ENCODE measurements around the gene BEGAIN.
A peak's percentile ranks its signal among the peaks of the same experiment; 100 is the strongest.

The BEGAIN gene

GRCh38 chr14:100602621-100603230 is 15.5 kb upstream of the BEGAIN start:
- DNase-seq: no peak

GRCh38 chr14:100601914-100602313 is 14.7 kb upstream of the BEGAIN start:
- no peak for DNase-seq

- no peak for DNase-seq
Measured at GRCh38 chr14:100601064-100601463, 13.8 kb upstream of the BEGAIN start.

- DNase-seq: no peak
Measured at GRCh38 chr14:100599981-100600380, 12.8 kb upstream of the BEGAIN start.

- no peak for DNase-seq
Measured at GRCh38 chr14:100594625-100594951, 7.4 kb upstream of the BEGAIN start.

GRCh38 chr14:100593751-100594624 is 6.8 kb upstream of the BEGAIN start:
- no peak for DNase-seq

- DNase-seq: no peak
Measured at GRCh38 chr14:100592972-100593371, 5.8 kb upstream of the BEGAIN start.

GRCh38 chr14:100592461-100592891 is 5.3 kb upstream of the BEGAIN start:
- DNase-seq: no peak

- no peak for DNase-seq
Measured at GRCh38 chr14:100591453-100592371, 4.5 kb upstream of the BEGAIN start.

- DNase-seq: no peak
Measured at GRCh38 chr14:100590726-100591452, 3.7 kb upstream of the BEGAIN start.

- DNase-seq: no peak
Measured at GRCh38 chr14:100589760-100590469, 2.7 kb upstream of the BEGAIN start.

- DNase-seq: peak in 12 of 58 donors; percentile 19 to 62 (median 42)
Measured at GRCh38 chr14:100589071-100589759, 2.0 kb upstream of the BEGAIN start.

- peak in 11 of 58 donors; percentile 24 to 61 (median 46) for DNase-seq
Measured at GRCh38 chr14:100588671-100589070, 1.5 kb upstream of the BEGAIN start.

GRCh38 chr14:100587763-100588411 is 670 bp upstream of the BEGAIN start:
- DNase-seq: no peak

GRCh38 chr14:100586403-100587085 is 673 bp downstream of the BEGAIN start:
- peak in 13 of 58 donors; percentile 25 to 58 (median 41) for DNase-seq

GRCh38 chr14:100586153-100586402 is 1.1 kb downstream of the BEGAIN start:
- DNase-seq: no peak

- DNase-seq: peak in 4 of 58 donors; percentile 28 to 55 (median 44)
Measured at GRCh38 chr14:100585448-100586152, 1.6 kb downstream of the BEGAIN start.
